Measurements from ENCODE around the gene RAD1. TPM values are rescaled to one million over a fixed set of nuclear protein-coding genes. Genes with fewer than 3 reads are reported as not detected.
A peak's percentile ranks its signal among the peaks of the same experiment; 100 is the strongest.

The RAD1 gene, protein sequence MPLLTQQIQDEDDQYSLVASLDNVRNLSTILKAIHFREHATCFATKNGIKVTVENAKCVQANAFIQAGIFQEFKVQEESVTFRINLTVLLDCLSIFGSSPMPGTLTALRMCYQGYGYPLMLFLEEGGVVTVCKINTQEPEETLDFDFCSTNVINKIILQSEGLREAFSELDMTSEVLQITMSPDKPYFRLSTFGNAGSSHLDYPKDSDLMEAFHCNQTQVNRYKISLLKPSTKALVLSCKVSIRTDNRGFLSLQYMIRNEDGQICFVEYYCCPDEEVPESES
- 10 to 100 TPM; 27.5 to 29.2 TPM for total RNA-seq

- no peak within 1 kb of the TSS for H3K4me3 Mint-ChIP-seq
- peak; percentile 96 for DNase-seq
- peaks cover 42% of the 10 kb centered on the region for H3K36me3 Mint-ChIP-seq (ENCODE audit: low read depth)
- no peak within 1 kb of the TSS for H3K27ac Mint-ChIP-seq
- no peaks in the 10 kb centered on the region for H3K27me3 Mint-ChIP-seq
- POLR2A ChIA-PET = interaction anchor here (0.9 to 7.1 kb wide), 15 partner anchors 9 to 1326 kb away, joined by 3 to 200 read pairs (median 5); partner anchors contain the start of genes DNAJC21 and TTC23L
- H3K9me3 Mint-ChIP-seq = no peaks in the 10 kb centered on the region
- peaks cover 41% of the 10 kb centered on the region for H3K4me1 Mint-ChIP-seq
- CTCF ChIA-PET = interaction anchor here (0.7 to 5.7 kb wide), 8 partner anchors 9 to 441 kb away, joined by 3 to 39 read pairs (median 4); partner anchors contain the start of gene DNAJC21
Observed at GRCh38 chr5:34915139-34915855, at the start of gene RAD1, which contains the start of gene BRIX1. RAD1 (minus strand) TSS chr5:34915504; CDS start chr5:34914892, 612 bp downstream. BRIX1 (plus strand) TSS chr5:34915711; CDS start chr5:34915739, 28 bp downstream.

GRCh38 chr5:34959323-34959722, 44.0 kb upstream of the RAD1 start:
- CTCF ChIA-PET = interaction anchor here (4.0 kb wide), 1 partner anchor 43 kb away, joined by 24 read pairs; no protein-coding TSS in a partner anchor
- H3K4me3 Mint-ChIP-seq = no peak overlapping the region
- H3K27ac Mint-ChIP-seq = no peak overlapping the region

GRCh38 chr5:34957857-34958690, 42.8 kb upstream of the RAD1 start:
- POLR2A ChIA-PET = interaction anchor here (1.1 to 1.6 kb wide), 2 partner anchors 21 to 43 kb away, joined by 3 to 5 read pairs; partner anchors contain the start of genes BRIX1 and RAD1
- Mint-ChIP-seq H3K27ac (no peak overlapping the region), H3K27me3 (no peaks in the 10 kb centered on the region), H3K4me3 (no peak overlapping the region), H3K4me1 (peaks cover 23% of the 10 kb centered on the region), H3K36me3 (ENCODE audit: low read depth) (peaks cover 15% of the 10 kb centered on the region), H3K9me3 (no peaks in the 10 kb centered on the region)
- DNase-seq = no peak
- CTCF ChIA-PET = interaction anchor here (0.7 to 4.0 kb wide), 4 partner anchors 8 to 45 kb away, joined by 3 to 24 read pairs (median 6); partner anchors contain the start of gene DNAJC21

More at GRCh38 chr5:34959323-34959722, 44.0 kb upstream of the RAD1 start:
- Mint-ChIP-seq H3K36me3 (ENCODE audit: low read depth) (peaks cover 13% of the 10 kb centered on the region), H3K9me3 (no peaks in the 10 kb centered on the region), H3K4me1 (peaks cover 23% of the 10 kb centered on the region), H3K27me3 (no peaks in the 10 kb centered on the region)
- DNase-seq = peak; percentile 21
- POLR2A ChIA-PET = interaction anchor here (1.1 to 1.6 kb wide), 2 partner anchors 22 to 44 kb away, joined by 3 to 5 read pairs; partner anchors contain the start of genes BRIX1 and RAD1

GRCh38 chr5:34957321-34957720, 42.0 kb upstream of the RAD1 start:
- DNase-seq = no peak
- peaks cover 23% of the 10 kb centered on the region for H3K4me1 Mint-ChIP-seq
- H3K4me3 Mint-ChIP-seq = no peak overlapping the region
- ChIA-PET POLR2A (no interaction called here), CTCF (interaction anchor here (0.7 to 4.0 kb wide), 4 partner anchors 9 to 45 kb away, joined by 3 to 24 read pairs (median 6); partner anchors contain the start of gene DNAJC21)
- no peaks in the 10 kb centered on the region for H3K9me3 Mint-ChIP-seq
- no peaks in the 10 kb centered on the region for H3K27me3 Mint-ChIP-seq
- peaks cover 20% of the 10 kb centered on the region for H3K36me3 Mint-ChIP-seq (ENCODE audit: low read depth)
- no peak overlapping the region for H3K27ac Mint-ChIP-seq

GRCh38 chr5:34944460-34945047, 29.2 kb upstream of the RAD1 start:
- ChIA-PET POLR2A (interaction anchor here (0.9 to 1.8 kb wide), 2 partner anchors 10 to 15 kb away, joined by 4 to 6 read pairs; partner anchors contain the start of gene DNAJC21), CTCF (no interaction called here)
- no peaks in the 10 kb centered on the region for H3K9me3 Mint-ChIP-seq
- H3K4me3 Mint-ChIP-seq = no peak overlapping the region
- peaks cover 46% of the 10 kb centered on the region for H3K36me3 Mint-ChIP-seq (ENCODE audit: low read depth)
- no peaks in the 10 kb centered on the region for H3K4me1 Mint-ChIP-seq
- no peak for DNase-seq
- no peaks in the 10 kb centered on the region for H3K27me3 Mint-ChIP-seq
- no peak overlapping the region for H3K27ac Mint-ChIP-seq

DNA sequence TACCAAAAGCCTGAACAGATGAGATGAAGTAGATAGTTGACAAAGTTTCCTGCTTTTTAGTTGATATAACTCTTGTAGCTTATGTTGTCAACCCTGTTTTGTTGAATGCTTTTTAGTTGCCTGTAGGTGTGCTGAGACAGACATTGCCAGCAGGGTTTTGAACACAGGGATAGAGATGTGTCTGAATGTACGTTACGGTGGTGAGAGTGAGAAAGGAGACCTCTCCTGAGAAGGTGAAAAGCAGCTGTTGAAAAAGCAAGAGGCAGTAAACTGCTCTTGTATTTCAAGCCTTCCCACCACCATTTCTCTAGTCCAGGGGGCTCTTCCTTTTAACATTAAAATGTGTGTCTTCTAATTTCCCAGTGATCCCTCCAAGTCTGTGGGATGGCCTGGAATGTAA, 28.7 kb upstream of the RAD1 start:
- ChIA-PET CTCF (no interaction called here), POLR2A (interaction anchor here (0.9 to 1.8 kb wide), 2 partner anchors 10 to 14 kb away, joined by 4 to 6 read pairs; partner anchors contain the start of gene DNAJC21)
- H3K4me1 Mint-ChIP-seq = no peaks in the 10 kb centered on the region
- peaks cover 41% of the 10 kb centered on the region for H3K36me3 Mint-ChIP-seq (ENCODE audit: low read depth)
- no peak overlapping the region for H3K4me3 Mint-ChIP-seq
- H3K27ac Mint-ChIP-seq = no peak overlapping the region
- H3K27me3 Mint-ChIP-seq = no peaks in the 10 kb centered on the region
- DNase-seq = no peak
- H3K9me3 Mint-ChIP-seq = no peaks in the 10 kb centered on the region

- Mint-ChIP-seq H3K27me3 (no peaks in the 10 kb centered on the region), H3K4me1 (no peaks in the 10 kb centered on the region), H3K4me3 (no peak overlapping the region), H3K9me3 (no peaks in the 10 kb centered on the region), H3K36me3 (ENCODE audit: low read depth) (peaks cover 46% of the 10 kb centered on the region), H3K27ac (no peak overlapping the region)
- no peak for DNase-seq
- POLR2A ChIA-PET = no interaction called here
- CTCF ChIA-PET = interaction anchor here (1.8 kb wide), 1 partner anchor 27 kb away, joined by 4 read pairs; the partner anchor contains the start of gene RAD1
Observed at GRCh38 chr5:34941936-34942335, 26.6 kb upstream of the RAD1 start.

DNA sequence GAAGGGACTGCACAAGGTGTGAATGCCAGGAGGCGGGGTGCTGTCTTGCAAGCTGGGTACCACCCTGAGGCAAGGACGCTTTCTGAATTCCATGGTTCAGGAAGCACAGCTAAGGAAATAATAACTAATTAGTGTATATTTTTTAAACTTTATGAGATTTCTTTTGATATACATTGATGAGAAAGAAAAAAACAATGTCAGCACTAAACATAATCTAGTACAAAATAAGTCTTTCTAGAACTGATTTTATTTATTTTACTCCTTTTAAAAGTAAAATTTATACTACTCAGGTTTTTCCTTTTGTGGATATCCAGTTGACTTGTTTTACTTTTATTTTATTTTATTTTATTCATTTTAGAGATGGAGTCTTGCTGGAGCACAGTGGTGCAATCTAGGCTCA, 17.6 kb upstream of the RAD1 start:
- H3K4me1 Mint-ChIP-seq = peaks cover 30% of the 10 kb centered on the region
- H3K36me3 Mint-ChIP-seq (ENCODE audit: low read depth) = peaks cover 25% of the 10 kb centered on the region
- H3K9me3 Mint-ChIP-seq = no peaks in the 10 kb centered on the region
- H3K4me3 Mint-ChIP-seq = no peak overlapping the region
- DNase-seq = no peak
- H3K27ac Mint-ChIP-seq = no peak overlapping the region
- POLR2A ChIA-PET = interaction anchor here (0.6 to 5.6 kb wide), 2 partner anchors 18 kb away, joined by 3 to 200 read pairs; partner anchors contain the start of genes BRIX1 and RAD1
- no peaks in the 10 kb centered on the region for H3K27me3 Mint-ChIP-seq
- CTCF ChIA-PET = no interaction called here

GRCh38 chr5:34930870-34931269, 15.6 kb upstream of the RAD1 start:
- no peaks in the 10 kb centered on the region for H3K27me3 Mint-ChIP-seq
- POLR2A ChIA-PET = interaction anchor here (1.1 to 5.6 kb wide), 2 partner anchors 16 to 924 kb away, joined by 3 to 200 read pairs; partner anchors contain the start of genes BRIX1 and RAD1
- CTCF ChIA-PET = interaction anchor here (3.1 kb wide), 1 partner anchor 14 kb away, joined by 39 read pairs; the partner anchor contains the start of genes BRIX1 and RAD1
- H3K27ac Mint-ChIP-seq = peak overlapping the region; percentile 91
- DNase-seq = no peak
- H3K36me3 Mint-ChIP-seq (ENCODE audit: low read depth) = peaks cover 25% of the 10 kb centered on the region
- peak overlapping the region; percentile 98 for H3K4me3 Mint-ChIP-seq
- no peaks in the 10 kb centered on the region for H3K9me3 Mint-ChIP-seq
- peaks cover 30% of the 10 kb centered on the region for H3K4me1 Mint-ChIP-seq

DNA sequence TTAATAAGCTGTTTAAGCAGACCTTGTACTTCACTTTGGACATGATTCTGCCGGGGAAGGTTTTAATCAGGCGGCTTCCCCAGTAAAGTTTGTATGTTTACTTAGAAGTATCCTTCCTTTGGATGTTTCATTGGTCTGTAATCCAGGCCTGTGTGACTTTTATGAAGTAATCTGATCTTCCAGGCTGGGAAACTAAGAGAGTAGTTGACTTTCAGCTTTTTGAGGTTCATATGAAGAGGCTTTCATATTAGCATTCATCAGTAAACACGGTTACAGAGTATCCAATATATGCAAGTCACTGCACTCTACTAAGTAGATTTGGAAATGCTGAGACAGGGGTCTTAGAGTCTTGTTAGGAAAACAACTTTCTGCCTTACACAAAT, 15.1 kb upstream of the RAD1 start:
- Mint-ChIP-seq H3K4me1 (peaks cover 32% of the 10 kb centered on the region), H3K36me3 (ENCODE audit: low read depth) (peaks cover 28% of the 10 kb centered on the region), H3K27me3 (no peaks in the 10 kb centered on the region), H3K4me3 (peak overlapping the region; percentile 98), H3K27ac (peak overlapping the region; percentile 91), H3K9me3 (no peaks in the 10 kb centered on the region)
- DNase-seq = no peak
- ChIA-PET POLR2A (interaction anchor here (0.9 to 5.6 kb wide), 5 partner anchors 10 to 924 kb away, joined by 3 to 200 read pairs (median 7); partner anchors contain the start of genes BRIX1 and RAD1), CTCF (interaction anchor here (0.6 to 3.1 kb wide), 5 partner anchors 9 to 445 kb away, joined by 3 to 39 read pairs (median 3); partner anchors contain the start of genes BRIX1 and RAD1)

GRCh38 chr5:34929720-34930461, 14.6 kb upstream of the RAD1 start:
- H3K36me3 Mint-ChIP-seq (ENCODE audit: low read depth) = peaks cover 33% of the 10 kb centered on the region
- H3K9me3 Mint-ChIP-seq = no peaks in the 10 kb centered on the region
- ChIA-PET POLR2A (interaction anchor here (0.9 to 5.6 kb wide), 11 partner anchors 10 to 1312 kb away, joined by 3 to 200 read pairs (median 6); partner anchors contain the start of genes AMACR, BRIX1, NADK2 and RAD1), CTCF (interaction anchor here (0.6 to 3.1 kb wide), 7 partner anchors 9 to 445 kb away, joined by 3 to 39 read pairs (median 3); partner anchors contain the start of genes BRIX1, RAD1 and TTC23L)
- DNase-seq = peak; percentile 84
- H3K27ac Mint-ChIP-seq = peak overlapping the region; percentile 91
- peaks cover 34% of the 10 kb centered on the region for H3K4me1 Mint-ChIP-seq
- H3K27me3 Mint-ChIP-seq = no peaks in the 10 kb centered on the region
- H3K4me3 Mint-ChIP-seq = peak overlapping the region; percentile 98

Data from activated CD4-positive, alpha-beta memory T cell treated with anti-CD3 and anti-CD28 coated beads, Interleukin-2, amount 10 ng/mL, durations not matched to agents 7 days and 5 days (primary cell).